Right lobe of liver (tissue), 4 donors: ENCODE measurements around the gene TLR6.

Experiments used
- CTCF ChIP-seq, 4 donors: fragments of 200-600 bp in 3 of 4; fragments of 450-650 bp in 1 of 4; IDR thresholded peaks; one replicate each; pipeline versions ENCODE4 v1.5.1 to v1.8.0; 2016 to 2022; ENCODE audit warnings: antibody characterized with exemption in 4 of 4, mild to moderate bottlenecking in 2 of 4
- POLR2A ChIP-seq: fragments of 450-650 bp; IDR thresholded peaks from one replicate; pipeline ENCODE4 v1.6.1; 2017; ENCODE audit warnings: antibody characterized with exemption, mild to moderate bottlenecking
- donor health status: DM: no; HTN: no; CAD: no.
- donor health status: DM: no; HTN: no; CAD: no.
- donor health status: DM: no; HTN: yes; CAD: no.

DNA sequence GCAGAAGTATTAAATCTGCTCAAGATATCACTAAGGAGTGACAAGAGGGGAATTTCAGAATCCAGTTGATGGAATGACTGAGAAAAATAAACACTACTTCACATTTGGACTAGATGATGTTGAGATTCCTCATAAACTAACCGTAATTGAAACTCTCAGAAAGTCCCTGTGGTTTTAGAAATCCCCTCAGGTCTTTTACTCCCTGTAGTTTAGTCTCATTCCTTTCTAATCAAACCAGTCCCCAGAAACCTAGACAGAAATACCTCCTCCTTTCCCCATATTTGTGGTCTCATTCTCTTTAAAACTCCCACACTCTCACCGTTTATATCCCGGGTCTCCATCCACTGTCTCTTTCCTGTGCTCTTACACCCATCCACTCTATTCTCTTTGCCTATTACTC lies 37.0 kb downstream of the TLR6 start:
- TF ChIP-seq CTCF (IDR thresholded peaks at IDR 0.05) (no peak), POLR2A (no peak)
